Measurements from ENCODE around the gene RGS8.

- TF ChIP-seq CTCF (conservative IDR thresholded peaks at IDR 0.05; ENCODE audit: low read depth, low read length), result no peak
- no peak for TF ChIP-seq POLR2A (IDR thresholded peaks at IDR 0.05; ENCODE audit: low read depth, low read length)
- TF ChIP-seq MAFK (IDR thresholded peaks at IDR 0.05; ENCODE audit: low read depth, low read length), result no peak
- no peak for TF ChIP-seq CEBPB (IDR thresholded peaks at IDR 0.05; ENCODE audit: low read depth, low read length)
- TF ChIP-seq RFX5 (IDR thresholded peaks at IDR 0.05; ENCODE audit: low read depth, low read length), result no peak
- no peak for TF ChIP-seq RAD21 (IDR thresholded peaks at IDR 0.05; ENCODE audit: low read length)
- no peak for TF ChIP-seq FOS (IDR thresholded peaks at IDR 0.05; ENCODE audit: low read depth, low read length)
- TF ChIP-seq MAZ (IDR thresholded peaks at IDR 0.05; ENCODE audit: borderline replicate concordance, low read depth, low read length), result no peak
- no peak for TF ChIP-seq NFE2L2 (IDR thresholded peaks at IDR 0.05; ENCODE audit: low read depth, low read length)
- no peak for TF ChIP-seq SMC3 (IDR thresholded peaks at IDR 0.05; ENCODE audit: low read depth, low read length)
- TF ChIP-seq BHLHE40 (IDR thresholded peaks at IDR 0.05; ENCODE audit: low read depth, low read length), result no peak
- TF ChIP-seq CHD1 (IDR thresholded peaks at IDR 0.05; ENCODE audit: low read depth, low read length), result no peak
- TF ChIP-seq RCOR1 (IDR thresholded peaks at IDR 0.05; ENCODE audit: insufficient replicate concordance, low read length), result no peak
These were observed 42.5 kb upstream of the RGS8 start for GRCh38 chr1:182726912-182727311.

Data from IMR-90 (cell line).